ENCODE results near the gene ANKRD18A. TPM values are rescaled to one million over a fixed set of nuclear protein-coding genes. Genes with fewer than 3 reads are reported as not detected.

Gene ANKRD18A
- total RNA-seq (not detected in 2 replicates), polyA plus RNA-seq (not detected in 2 replicates), polyA minus RNA-seq (ENCODE audit: low replicate concordance) (not detected in 2 replicates)
- polyA plus RNA-seq (2012), result not detected in 2 replicates

- Histone ChIP-seq H3K36me3 (ENCODE audit: control insufficient read depth, insufficient read depth, low read length) (no peaks in the 10 kb centered on the region), H3K27me3 (ENCODE audit: control insufficient read depth, insufficient read depth, low read length) (peaks cover 20% of the 10 kb centered on the region), H3K27ac (ENCODE audit: insufficient read depth, low read length) (no peak within 1 kb of the TSS), H3K4me1 (ENCODE audit: control insufficient read depth, extremely low read depth, insufficient read depth, low read length) (no peaks in the 10 kb centered on the region), H4K20me1 (ENCODE audit: control insufficient read depth, extremely low read depth, insufficient read depth, low read length) (no peaks in the 10 kb centered on the region), H3K9ac (ENCODE audit: insufficient read depth, low read length) (no peak within 1 kb of the TSS), H3K4me3 (replicated peaks in 1 of 4; ENCODE audit: control extremely low read depth in 1 of 4, insufficient read depth in 1 of 4, low read depth in 3 of 4, low read length in 4 of 4) (peak within 1 kb of the TSS in 2 of 4 experiments; percentile 28 to 34), H3K9me3 (ENCODE audit: control insufficient read depth, insufficient read depth, low read depth, low read length) (no peaks in the 10 kb centered on the region), H3K4me2 (ENCODE audit: extremely low read depth, insufficient read depth, low read length) (no peak within 1 kb of the TSS), H3K79me2 (ENCODE audit: control insufficient read depth, insufficient read depth, low read length) (no peaks in the 10 kb centered on the region), H2AFZ (ENCODE audit: low read length) (no peak within 1 kb of the TSS)
- TF ChIP-seq CTCF (conservative IDR thresholded peaks at IDR 0.05 in 1 of 2, IDR thresholded peaks at IDR 0.05 in 1 of 2; ENCODE audit: low read depth in 1 of 2, low read length in 2 of 2), result peak; percentile 30 to 55
- TF ChIP-seq EZH2 (IDR thresholded peaks at IDR 0.05; ENCODE audit: low read length, missing control alignments), result peak; percentile 50
- DNase-seq (ENCODE audit: low read depth in 2 of 2), result peak; percentile 58 to 71
Observed at GRCh38 chr9:38620483-38621433, at the start of gene ANKRD18A. TSS of gene ANKRD18A (minus strand) at chr9:38620596. CDS start at chr9:38620285, 311 bp downstream.

- H3K4me2 ChIP-seq (ENCODE audit: extremely low read depth, insufficient read depth, low read length), result no peak overlapping the region
- H3K36me3 ChIP-seq (ENCODE audit: control insufficient read depth, insufficient read depth, low read length), result no peaks in the 10 kb centered on the region
- no peak for DNase-seq (ENCODE audit: low read depth in 2 of 2)
- no peak overlapping the region for H3K27ac ChIP-seq (ENCODE audit: insufficient read depth, low read length)
- H3K79me2 ChIP-seq (ENCODE audit: control insufficient read depth, insufficient read depth, low read length), result no peaks in the 10 kb centered on the region
- no peak overlapping the region for H3K4me3 ChIP-seq (replicated peaks in 1 of 4; ENCODE audit: control extremely low read depth in 1 of 4, insufficient read depth in 1 of 4, low read depth in 3 of 4, low read length in 4 of 4)
- no peaks in the 10 kb centered on the region for H4K20me1 ChIP-seq (ENCODE audit: control insufficient read depth, extremely low read depth, insufficient read depth, low read length)
- no peaks in the 10 kb centered on the region for H3K27me3 ChIP-seq (ENCODE audit: control insufficient read depth, insufficient read depth, low read length)
- H3K4me1 ChIP-seq (ENCODE audit: control insufficient read depth, extremely low read depth, insufficient read depth, low read length), result no peaks in the 10 kb centered on the region
- H3K9me3 ChIP-seq (ENCODE audit: control insufficient read depth, insufficient read depth, low read depth, low read length), result no peaks in the 10 kb centered on the region
- no peak overlapping the region for H2AFZ ChIP-seq (ENCODE audit: low read length)
- H3K9ac ChIP-seq (ENCODE audit: insufficient read depth, low read length), result no peak overlapping the region
- TF ChIP-seq CTCF (conservative IDR thresholded peaks at IDR 0.05 in 1 of 2, IDR thresholded peaks at IDR 0.05 in 1 of 2; ENCODE audit: low read depth in 1 of 2, low read length in 2 of 2) (no peak), EZH2 (IDR thresholded peaks at IDR 0.05; ENCODE audit: low read length, missing control alignments) (no peak)
Observed at GRCh38 chr9:38668791-38669466, 48.5 kb upstream of the ANKRD18A start.
